ENCODE measurements around the gene CDH4.
"Not testable (repeated sequence)": the region's sequence is repeated elsewhere in the genome, so short reads cannot be mapped to it uniquely, and the experiment has no call there.

- TF ChIP-seq CTCF (optimal IDR thresholded peaks at IDR 0.05 in 1 of 3, IDR thresholded peaks at IDR 0.05 in 1 of 3, conservative IDR thresholded peaks at IDR 0.05 in 1 of 3; ENCODE audit: extremely low read depth in 1 of 3, insufficient read depth in 2 of 3, low read length in 3 of 3); EZH2 (IDR thresholded peaks at IDR 0.05; ENCODE audit: low read length): not testable (repeated sequence)
These were observed 201.6 kb downstream of the CDH4 start for GRCh38 chr20:61453623-61454022.

Data from keratinocyte (primary cell).